HepG2 (cell line): Measurements from ENCODE around the gene TATDN3. TPM values are rescaled to one million over a fixed set of nuclear protein-coding genes. Genes with fewer than 3 reads are reported as not detected.

Source experiments
- HIVEP1 ChIP-seq: sonication (generic); formaldehyde crosslinking; IDR thresholded peaks from 2 replicates; pipeline ENCODE4 v1.4.0; 2020; ENCODE audit warnings: mild to moderate bottlenecking, missing genetic modification reagents
- MBD4 ChIP-seq: IDR thresholded peaks from 2 replicates; pipeline ENCODE4 v1.6.1; 2012; ENCODE audit warnings: low read length, inconsistent platforms, borderline replicate concordance
- NCOR1 ChIP-seq: fragments of 200-600 bp; sonication (generic); IDR thresholded peaks from 2 replicates; pipeline ENCODE4 v1.7.0; 2017; ENCODE audit warnings: antibody characterized with exemption, low read length, borderline replicate concordance
- NR2F6 ChIP-seq, 2 experiments: IDR thresholded peaks; 2 replicates each; pipeline ENCODE4 v1.6.1; 2016; ENCODE audit warnings: antibody characterized with exemption in 1 of 2, mild to moderate bottlenecking in 1 of 2
- PLRG1 ChIP-seq: fragments of 450-650 bp; conservative IDR thresholded peaks from 2 replicates; pipeline ENCODE4 v1.6.1; 2016
- RELA ChIP-seq: sonication (generic); formaldehyde crosslinking; IDR thresholded peaks from 2 replicates; pipeline ENCODE4 v1.4.0; 2020; ENCODE audit warnings: missing genetic modification reagents
- SALL1 ChIP-seq: sonication (generic); formaldehyde crosslinking; IDR thresholded peaks from 2 replicates; pipeline ENCODE4 v1.8.0; 2022; ENCODE audit warnings: mild to moderate bottlenecking, missing genetic modification reagents
- ZNF264 ChIP-seq: sonication (generic); formaldehyde crosslinking; IDR thresholded peaks from 2 replicates; pipeline ENCODE4 v1.4.0; 2020; ENCODE audit warnings: missing genetic modification reagents
- ZNF337 ChIP-seq: sonication (generic); formaldehyde crosslinking; IDR thresholded peaks from 2 replicates; pipeline ENCODE4 v1.5.1; 2020; ENCODE audit warnings: missing genetic modification reagents, low read depth, mild to moderate bottlenecking, borderline replicate concordance
- ZNF383 ChIP-seq: sonication (generic); formaldehyde crosslinking; IDR thresholded peaks from 2 replicates; pipeline ENCODE4 v1.4.0; 2020; ENCODE audit warnings: missing genetic modification reagents, mild to moderate bottlenecking, borderline replicate concordance
- ZNF468 ChIP-seq: sonication (generic); formaldehyde crosslinking; IDR thresholded peaks from 2 replicates; pipeline ENCODE4 v1.8.0; 2022; ENCODE audit warnings: mild to moderate bottlenecking, moderate library complexity, missing genetic modification reagents
- ZNF749 ChIP-seq: sonication (generic); formaldehyde crosslinking; IDR thresholded peaks from 2 replicates; pipeline ENCODE4 v1.8.0; 2022; ENCODE audit warnings: mild to moderate bottlenecking, missing genetic modification reagents, moderate library complexity, borderline replicate concordance
- ZNF782 ChIP-seq: sonication (generic); formaldehyde crosslinking; IDR thresholded peaks from 2 replicates; pipeline ENCODE4 v1.4.0; 2020; ENCODE audit warnings: missing genetic modification reagents, mild to moderate bottlenecking, borderline replicate concordance
- polyA plus RNA-seq, 8 experiments: library from polyadenylated mRNA; depleted of rRNA in 3 of 8; stranded (reverse) in 7 of 8; unstranded in 1 of 8; fragments of >200 nt; fragmentation: Illumina TruSeq in 4 of 8; extraction: Trizol in 4 of 8; gene quantifications; 2 replicates each; pipeline versions ENCODE4 v1.2.1 to v1.2.3, GENCODE V29; 2011 to 2016; ENCODE audit warnings: low read depth in 4 of 8, missing spikeins in 1 of 8, mixed read lengths in 1 of 8; ENCODE audit not compliant: insufficient read depth in 1 of 8
- total RNA-seq, 5 experiments: library from RNA; depleted of rRNA; stranded (reverse); fragments of >200 nt; fragmentation: Illumina TruSeq; extraction: Trizol; gene quantifications; 2 replicates each; pipeline ENCODE4 v1.2.3, GENCODE V29; 2016; ENCODE audit warnings: low read depth in 1 of 5
- TF ChIP-seq, protein P1 (sequence below): sonication (generic); formaldehyde crosslinking; IDR thresholded peaks from 2 replicates; pipeline ENCODE4 v1.4.0; 2020; ENCODE audit warnings: missing genetic modification reagents
- TF ChIP-seq, protein P2 (sequence below): sonication (generic); formaldehyde crosslinking; IDR thresholded peaks from 2 replicates; pipeline ENCODE4 v1.9.0; 2022; ENCODE audit warnings: missing genetic modification reagents, mild to moderate bottlenecking, borderline replicate concordance
- TF ChIP-seq, protein P3 (sequence below): sonication (generic); formaldehyde crosslinking; IDR thresholded peaks from 2 replicates; pipeline ENCODE4 v1.5.0; 2020; ENCODE audit warnings: mild to moderate bottlenecking, missing genetic modification reagents
- TF ChIP-seq, protein P4 (sequence below): sonication (generic); formaldehyde crosslinking; IDR thresholded peaks from 2 replicates; pipeline ENCODE4 v1.4.0; 2020; ENCODE audit warnings: missing genetic modification reagents, mild to moderate bottlenecking, borderline replicate concordance
- TF ChIP-seq, protein P5 (sequence below): sonication (generic); formaldehyde crosslinking; IDR thresholded peaks from 2 replicates; pipeline ENCODE4 v1.4.0; 2020; ENCODE audit warnings: missing genetic modification reagents, low read depth, mild to moderate bottlenecking, borderline replicate concordance

The TATDN3 gene
- total and polyA plus RNA-seq, 2 of the 13 experiments (the other 11 are each of a cell fraction or from before 2014, with no cell fraction given): 7.3 to 8.6 TPM

DNA sequence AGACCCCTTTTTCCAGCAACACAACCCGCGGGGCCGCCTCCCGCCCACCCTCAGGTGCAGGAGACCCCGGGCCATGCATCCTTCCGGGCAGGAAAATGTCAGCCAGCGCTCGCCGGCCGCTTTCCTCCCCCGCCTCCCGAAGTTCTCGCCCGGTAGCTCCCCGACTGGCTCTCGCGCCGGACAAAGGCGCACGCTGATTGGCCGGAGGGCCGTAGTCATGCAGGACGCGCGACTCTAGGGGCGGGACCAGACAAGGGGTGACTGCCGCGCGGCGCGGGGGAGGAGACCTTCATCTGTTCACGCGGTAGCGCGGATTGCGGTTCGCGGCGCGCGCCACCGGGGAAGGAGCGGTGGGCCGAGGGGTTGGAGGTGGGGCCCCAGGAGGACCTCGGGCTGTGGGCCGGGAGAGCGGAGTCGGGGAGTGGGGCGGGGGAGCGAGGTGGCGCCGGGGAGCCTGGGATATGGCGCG is 66.3 kb downstream of the TATDN3 start, which contains the start of gene FLVCR1 (continued):
- TF ChIP-seq, protein P1, sequence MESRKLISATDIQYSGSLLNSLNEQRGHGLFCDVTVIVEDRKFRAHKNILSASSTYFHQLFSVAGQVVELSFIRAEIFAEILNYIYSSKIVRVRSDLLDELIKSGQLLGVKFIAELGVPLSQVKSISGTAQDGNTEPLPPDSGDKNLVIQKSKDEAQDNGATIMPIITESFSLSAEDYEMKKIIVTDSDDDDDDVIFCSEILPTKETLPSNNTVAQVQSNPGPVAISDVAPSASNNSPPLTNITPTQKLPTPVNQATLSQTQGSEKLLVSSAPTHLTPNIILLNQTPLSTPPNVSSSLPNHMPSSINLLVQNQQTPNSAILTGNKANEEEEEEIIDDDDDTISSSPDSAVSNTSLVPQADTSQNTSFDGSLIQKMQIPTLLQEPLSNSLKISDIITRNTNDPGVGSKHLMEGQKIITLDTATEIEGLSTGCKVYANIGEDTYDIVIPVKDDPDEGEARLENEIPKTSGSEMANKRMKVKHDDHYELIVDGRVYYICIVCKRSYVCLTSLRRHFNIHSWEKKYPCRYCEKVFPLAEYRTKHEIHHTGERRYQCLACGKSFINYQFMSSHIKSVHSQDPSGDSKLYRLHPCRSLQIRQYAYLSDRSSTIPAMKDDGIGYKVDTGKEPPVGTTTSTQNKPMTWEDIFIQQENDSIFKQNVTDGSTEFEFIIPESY (CRISPR knock-in tag): no peak; the same call in 1 of the 2 replicates
- TF ChIP-seq, protein P2, sequence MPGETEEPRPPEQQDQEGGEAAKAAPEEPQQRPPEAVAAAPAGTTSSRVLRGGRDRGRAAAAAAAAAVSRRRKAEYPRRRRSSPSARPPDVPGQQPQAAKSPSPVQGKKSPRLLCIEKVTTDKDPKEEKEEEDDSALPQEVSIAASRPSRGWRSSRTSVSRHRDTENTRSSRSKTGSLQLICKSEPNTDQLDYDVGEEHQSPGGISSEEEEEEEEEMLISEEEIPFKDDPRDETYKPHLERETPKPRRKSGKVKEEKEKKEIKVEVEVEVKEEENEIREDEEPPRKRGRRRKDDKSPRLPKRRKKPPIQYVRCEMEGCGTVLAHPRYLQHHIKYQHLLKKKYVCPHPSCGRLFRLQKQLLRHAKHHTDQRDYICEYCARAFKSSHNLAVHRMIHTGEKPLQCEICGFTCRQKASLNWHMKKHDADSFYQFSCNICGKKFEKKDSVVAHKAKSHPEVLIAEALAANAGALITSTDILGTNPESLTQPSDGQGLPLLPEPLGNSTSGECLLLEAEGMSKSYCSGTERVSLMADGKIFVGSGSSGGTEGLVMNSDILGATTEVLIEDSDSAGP (CRISPR knock-in tag): no peak; the same call in 1 of the 2 replicates
- peak; percentile 49; the same call in 1 of the 2 replicates for TF ChIP-seq ZNF782 (CRISPR knock-in tag)
- TF ChIP-seq HIVEP1 (CRISPR knock-in tag): peak; percentile 82
- TF ChIP-seq SALL1: peak; percentile 61; the same call in 1 of the 2 replicates
- TF ChIP-seq ZNF337 (CRISPR knock-in tag): 0 out of 2 replicates have a peak, but pooled peaks have one; percentile 25
- TF ChIP-seq MBD4: no peak
- TF ChIP-seq, protein P3, sequence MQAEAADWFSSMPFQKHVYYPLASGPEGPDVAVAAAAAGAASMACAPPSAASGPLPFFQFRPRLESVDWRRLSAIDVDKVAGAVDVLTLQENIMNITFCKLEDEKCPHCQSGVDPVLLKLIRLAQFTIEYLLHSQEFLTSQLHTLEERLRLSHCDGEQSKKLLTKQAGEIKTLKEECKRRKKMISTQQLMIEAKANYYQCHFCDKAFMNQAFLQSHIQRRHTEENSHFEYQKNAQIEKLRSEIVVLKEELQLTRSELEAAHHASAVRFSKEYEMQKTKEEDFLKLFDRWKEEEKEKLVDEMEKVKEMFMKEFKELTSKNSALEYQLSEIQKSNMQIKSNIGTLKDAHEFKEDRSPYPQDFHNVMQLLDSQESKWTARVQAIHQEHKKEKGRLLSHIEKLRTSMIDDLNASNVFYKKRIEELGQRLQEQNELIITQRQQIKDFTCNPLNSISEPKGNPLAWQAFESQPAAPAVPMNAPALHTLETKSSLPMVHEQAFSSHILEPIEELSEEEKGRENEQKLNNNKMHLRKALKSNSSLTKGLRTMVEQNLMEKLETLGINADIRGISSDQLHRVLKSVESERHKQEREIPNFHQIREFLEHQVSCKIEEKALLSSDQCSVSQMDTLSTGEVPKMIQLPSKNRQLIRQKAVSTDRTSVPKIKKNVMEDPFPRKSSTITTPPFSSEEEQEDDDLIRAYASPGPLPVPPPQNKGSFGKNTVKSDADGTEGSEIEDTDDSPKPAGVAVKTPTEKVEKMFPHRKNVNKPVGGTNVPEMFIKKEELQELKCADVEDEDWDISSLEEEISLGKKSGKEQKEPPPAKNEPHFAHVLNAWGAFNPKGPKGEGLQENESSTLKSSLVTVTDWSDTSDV: peak; percentile 53; the same call in 1 of the 2 replicates
- TF ChIP-seq RELA (CRISPR knock-in tag): no peak
- TF ChIP-seq, protein P4, sequence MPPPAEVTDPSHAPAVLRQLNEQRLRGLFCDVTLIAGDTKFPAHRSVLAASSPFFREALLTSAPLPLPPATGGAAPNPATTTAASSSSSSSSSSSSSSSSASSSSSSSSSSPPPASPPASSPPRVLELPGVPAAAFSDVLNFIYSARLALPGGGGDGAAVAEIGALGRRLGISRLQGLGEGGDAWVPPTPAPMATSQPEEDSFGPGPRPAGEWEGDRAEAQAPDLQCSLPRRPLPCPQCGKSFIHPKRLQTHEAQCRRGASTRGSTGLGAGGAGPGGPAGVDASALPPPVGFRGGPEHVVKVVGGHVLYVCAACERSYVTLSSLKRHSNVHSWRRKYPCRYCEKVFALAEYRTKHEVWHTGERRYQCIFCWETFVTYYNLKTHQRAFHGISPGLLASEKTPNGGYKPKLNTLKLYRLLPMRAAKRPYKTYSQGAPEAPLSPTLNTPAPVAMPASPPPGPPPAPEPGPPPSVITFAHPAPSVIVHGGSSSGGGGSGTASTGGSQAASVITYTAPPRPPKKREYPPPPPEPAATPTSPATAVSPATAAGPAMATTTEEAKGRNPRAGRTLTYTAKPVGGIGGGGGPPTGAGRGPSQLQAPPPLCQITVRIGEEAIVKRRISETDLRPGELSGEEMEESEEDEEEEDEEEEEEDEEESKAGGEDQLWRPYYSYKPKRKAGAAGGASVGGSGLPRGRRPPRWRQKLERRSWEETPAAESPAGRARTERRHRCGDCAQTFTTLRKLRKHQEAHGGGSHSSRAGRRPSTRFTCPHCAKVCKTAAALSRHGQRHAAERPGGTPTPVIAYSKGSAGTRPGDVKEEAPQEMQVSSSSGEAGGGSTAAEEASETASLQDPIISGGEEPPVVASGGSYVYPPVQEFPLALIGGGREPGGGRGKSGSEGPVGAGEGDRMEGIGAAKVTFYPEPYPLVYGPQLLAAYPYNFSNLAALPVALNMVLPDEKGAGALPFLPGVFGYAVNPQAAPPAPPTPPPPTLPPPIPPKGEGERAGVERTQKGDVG (CRISPR knock-in tag): no peak; the same call in 1 of the 2 replicates
- no peak for TF ChIP-seq ZNF468 (CRISPR knock-in tag)
- 0 out of 2 replicates have a peak, but pooled peaks have one; percentile 48 for TF ChIP-seq ZNF383 (CRISPR knock-in tag)
- TF ChIP-seq PLRG1: no peak
- TF ChIP-seq, protein P5, sequence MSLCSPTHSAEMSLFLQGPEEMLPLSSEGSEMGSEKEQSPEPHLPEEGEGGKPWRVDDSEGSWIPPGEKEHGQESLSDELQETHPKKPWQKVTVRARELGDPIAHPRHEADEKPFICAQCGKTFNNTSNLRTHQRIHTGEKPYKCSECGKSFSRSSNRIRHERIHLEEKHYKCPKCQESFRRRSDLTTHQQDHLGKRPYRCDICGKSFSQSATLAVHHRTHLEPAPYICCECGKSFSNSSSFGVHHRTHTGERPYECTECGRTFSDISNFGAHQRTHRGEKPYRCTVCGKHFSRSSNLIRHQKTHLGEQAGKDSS (CRISPR knock-in tag): peak; percentile 37; the same call in 1 of the 2 replicates
- TF ChIP-seq ZNF749 (CRISPR knock-in tag): peak; percentile 77; the same call in 1 of the 2 replicates
- TF ChIP-seq ZNF264: no peak
- TF ChIP-seq NR2F6 (IDR thresholded peaks at IDR 0.05): no peak
- TF ChIP-seq NR2F6 (CRISPR knock-in tag; IDR thresholded peaks at IDR 0.05): no peak
- peak; percentile 42; the same call in 1 of the 2 replicates for TF ChIP-seq NCOR1
